ENCODE results near the gene TAS2R19. TPM values are rescaled to one million over a fixed set of nuclear protein-coding genes. Genes with fewer than 3 reads are reported as not detected.

The TAS2R19 gene
- total RNA-seq, 4 donors from 2014 or later, result 2.6 to 32.1 (median 8.2) TPM

DNA sequence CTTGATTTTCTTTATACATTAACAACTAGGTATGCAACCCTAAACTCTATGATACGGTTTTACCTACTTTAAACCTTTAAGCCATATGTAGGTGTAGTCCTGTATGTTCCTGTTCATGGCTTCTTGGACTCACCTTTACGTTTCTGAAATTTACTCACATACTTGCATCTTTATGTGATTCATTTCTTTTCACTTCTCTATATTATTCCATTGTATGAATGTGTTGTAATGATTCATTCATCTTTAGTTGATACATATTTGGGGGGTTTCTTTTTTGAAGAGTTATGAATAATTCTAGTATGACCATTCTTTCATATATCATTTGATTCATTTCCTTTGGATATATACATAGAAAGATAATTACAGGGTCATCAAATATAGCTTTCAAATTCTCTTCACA lies 33.3 kb downstream of the TAS2R19 start:
- TF ChIP-seq POLR2A (IDR thresholded peaks at IDR 0.05), result no peak
- TF ChIP-seq, protein P1, sequence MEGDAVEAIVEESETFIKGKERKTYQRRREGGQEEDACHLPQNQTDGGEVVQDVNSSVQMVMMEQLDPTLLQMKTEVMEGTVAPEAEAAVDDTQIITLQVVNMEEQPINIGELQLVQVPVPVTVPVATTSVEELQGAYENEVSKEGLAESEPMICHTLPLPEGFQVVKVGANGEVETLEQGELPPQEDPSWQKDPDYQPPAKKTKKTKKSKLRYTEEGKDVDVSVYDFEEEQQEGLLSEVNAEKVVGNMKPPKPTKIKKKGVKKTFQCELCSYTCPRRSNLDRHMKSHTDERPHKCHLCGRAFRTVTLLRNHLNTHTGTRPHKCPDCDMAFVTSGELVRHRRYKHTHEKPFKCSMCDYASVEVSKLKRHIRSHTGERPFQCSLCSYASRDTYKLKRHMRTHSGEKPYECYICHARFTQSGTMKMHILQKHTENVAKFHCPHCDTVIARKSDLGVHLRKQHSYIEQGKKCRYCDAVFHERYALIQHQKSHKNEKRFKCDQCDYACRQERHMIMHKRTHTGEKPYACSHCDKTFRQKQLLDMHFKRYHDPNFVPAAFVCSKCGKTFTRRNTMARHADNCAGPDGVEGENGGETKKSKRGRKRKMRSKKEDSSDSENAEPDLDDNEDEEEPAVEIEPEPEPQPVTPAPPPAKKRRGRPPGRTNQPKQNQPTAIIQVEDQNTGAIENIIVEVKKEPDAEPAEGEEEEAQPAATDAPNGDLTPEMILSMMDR (IDR thresholded peaks at IDR 0.05), result no peak
- Histone ChIP-seq H3K27ac (no peak overlapping the region), H3K36me3 (no peaks in the 10 kb centered on the region), H3K4me1 (no peaks in the 10 kb centered on the region), H3K4me3 (no peak overlapping the region), H3K27me3 (no peaks in the 10 kb centered on the region), H3K9me3 (no peaks in the 10 kb centered on the region)
- DNase-seq, result no peak
- intact Hi-C loops (cut with DNase I; ENCODE audit: low total_unique reads), result no loop called here

DNA sequence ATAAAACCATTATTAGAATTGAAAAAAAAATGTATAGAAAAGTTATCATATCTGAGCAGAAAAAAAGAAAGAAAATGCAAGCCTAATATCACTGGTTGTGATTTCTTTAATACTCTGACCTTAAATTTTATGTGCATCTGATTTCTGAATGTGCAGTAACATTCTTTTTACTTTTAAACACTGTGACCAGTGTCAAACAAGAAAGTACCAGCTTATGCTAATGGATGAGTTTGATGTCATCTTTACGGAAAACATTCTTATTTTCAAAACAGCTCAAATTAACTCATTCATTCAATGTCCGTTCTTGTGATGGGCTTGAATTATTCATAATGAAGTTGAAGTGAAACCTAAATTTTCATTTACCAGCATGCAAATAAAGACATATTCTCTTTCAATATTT lies 35.6 kb downstream of the TAS2R19 start, which contains the start of gene TAS2R50:
Gene TAS2R50 (minus strand): TSS at position 101 of the 400 bp plus-strand sequence. CDS start 52 bp downstream, at position 49.
- intact Hi-C loops (cut with DNase I; ENCODE audit: low total_unique reads), result no loop called here
- no peaks in the 10 kb centered on the region for H3K4me1 ChIP-seq
- DNase-seq, result no peak
- H3K4me3 ChIP-seq, result no peak within 1 kb of the TSS
- no peaks in the 10 kb centered on the region for H3K36me3 ChIP-seq
- H3K27me3 ChIP-seq, result no peaks in the 10 kb centered on the region
- TF ChIP-seq, protein P1 (IDR thresholded peaks at IDR 0.05), result no peak
- no peak for TF ChIP-seq POLR2A (IDR thresholded peaks at IDR 0.05)
- no peaks in the 10 kb centered on the region for H3K9me3 ChIP-seq
- no peak within 1 kb of the TSS for H3K27ac ChIP-seq

DNA sequence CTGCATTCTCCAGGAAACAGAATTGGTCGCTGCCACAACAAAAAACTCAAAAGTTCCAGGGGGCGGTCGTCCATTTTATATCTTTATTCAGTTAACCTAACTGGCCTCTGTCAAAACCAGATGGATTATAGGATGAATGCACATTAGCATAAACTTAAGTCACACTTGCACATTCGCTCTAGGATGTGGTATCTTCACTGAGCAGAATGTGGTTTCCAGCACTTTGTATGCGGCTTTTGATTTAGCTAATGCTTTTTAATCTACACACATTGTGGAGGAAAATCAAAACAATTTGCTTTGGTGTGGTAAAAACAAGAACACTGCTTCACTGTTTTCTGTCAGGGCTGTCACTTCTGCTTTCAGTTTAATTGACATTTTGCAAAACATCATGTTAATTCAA lies 40.2 kb downstream of the TAS2R19 start:
- Histone ChIP-seq H3K27me3 (no peaks in the 10 kb centered on the region), H3K36me3 (no peaks in the 10 kb centered on the region), H3K9me3 (no peaks in the 10 kb centered on the region), H3K4me1 (no peaks in the 10 kb centered on the region), H3K27ac (no peak overlapping the region), H3K4me3 (no peak overlapping the region)
- TF ChIP-seq, protein P1 (IDR thresholded peaks at IDR 0.05), result no peak
- no peak for TF ChIP-seq POLR2A (IDR thresholded peaks at IDR 0.05)
- intact Hi-C loops (cut with DNase I; ENCODE audit: low total_unique reads), result no loop called here
- DNase-seq, result no peak

DNA sequence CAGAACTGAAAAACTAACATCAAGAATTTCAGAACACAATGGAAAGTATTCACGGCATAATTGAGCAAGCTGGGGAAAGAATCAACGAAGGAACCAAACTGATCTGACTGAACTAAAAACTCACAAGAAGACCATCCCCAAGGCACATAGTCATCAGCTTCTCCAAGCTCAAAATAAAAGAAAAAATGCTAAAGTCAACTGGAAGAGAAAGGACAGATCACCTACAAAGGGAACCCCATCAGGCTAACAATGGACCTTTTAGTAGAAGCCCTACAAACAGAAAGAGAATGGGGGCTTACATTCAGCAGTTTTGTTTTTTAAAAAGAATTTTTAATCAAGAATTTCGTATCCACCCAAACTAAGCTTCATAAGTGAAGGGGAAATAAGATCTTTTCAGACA lies 47.5 kb downstream of the TAS2R19 start:
- Histone ChIP-seq H3K4me3 (no peak overlapping the region), H3K4me1 (no peaks in the 10 kb centered on the region), H3K27me3 (no peaks in the 10 kb centered on the region), H3K36me3 (no peaks in the 10 kb centered on the region), H3K9me3 (no peaks in the 10 kb centered on the region), H3K27ac (no peak overlapping the region)
- intact Hi-C loops (cut with DNase I; ENCODE audit: low total_unique reads), result no loop called here
- DNase-seq, result no peak
- TF ChIP-seq, protein P1 (IDR thresholded peaks at IDR 0.05), result no peak
- no peak for TF ChIP-seq POLR2A (IDR thresholded peaks at IDR 0.05)

Other genes with a start within 250 kb of the TAS2R19 start
- gene TAS2R7, start 220.0 kb downstream of the TAS2R19 start, total RNA-seq, result under 1 TPM in 1 of 4 donors, not detected in 3; 0.28 TPM
- gene TAS2R8, start 215.3 kb downstream of the TAS2R19 start, total RNA-seq, result under 1 TPM in 1 of 4 donors, not detected in 3; 0.49 TPM
- gene TAS2R9, start 212.5 kb downstream of the TAS2R19 start, total RNA-seq, result under 1 TPM in 1 of 4 donors, not detected in 3; 0.28 TPM
- gene TAS2R10, start 196.3 kb downstream of the TAS2R19 start, total RNA-seq, result 1 to 10 TPM in 2 of 4 donors, not detected in 2; 2.3 to 5.2 TPM
- gene PRR4, start 173.1 kb downstream of the TAS2R19 start, total RNA-seq, result 10 to 100 TPM in 1 of 4 donors, 1 to 10 TPM in 2, not detected in 1; 3.0 to 11.0 (median 7.9) TPM
- 10 to 100 TPM; 13.1 to 84.0 (median 57.5) TPM for gene PRH1, start 138.4 kb downstream of the TAS2R19 start, total RNA-seq
- gene TAS2R13, start 113.1 kb downstream of the TAS2R19 start, total RNA-seq, result 10 to 100 TPM in 1 of 4 donors, 1 to 10 TPM in 2, under 1 TPM in 1; 0.51 to 11.3 (median 4.3) TPM
- not detected for gene PRH2, start 93.4 kb downstream of the TAS2R19 start, total RNA-seq
- 10 to 100 TPM in 1 of 4 donors, 1 to 10 TPM in 2, under 1 TPM in 1; 0.26 to 21.1 (median 9.1) TPM for gene TAS2R14, start 83.4 kb downstream of the TAS2R19 start, total RNA-seq
- gene TAS2R50, start 35.7 kb downstream of the TAS2R19 start, total RNA-seq, result 10 to 100 TPM in 1 of 4 donors, 1 to 10 TPM in 2, not detected in 1; 1.2 to 20.0 (median 5.8) TPM
- gene TAS2R20, start 24.3 kb downstream of the TAS2R19 start, total RNA-seq, result 10 to 100 TPM in 1 of 4 donors, 1 to 10 TPM in 2, under 1 TPM in 1; 0.77 to 24.1 (median 4.8) TPM
- gene TAS2R31, start 8.8 kb upstream of the TAS2R19 start, total RNA-seq, result 10 to 100 TPM in 3 of 4 donors, under 1 TPM in 1; 0.59 to 30.8 (median 15.7) TPM
- 1 to 10 TPM in 2 of 4 donors, not detected in 2; 5.5 to 8.7 TPM for gene TAS2R46, start 39.7 kb upstream of the TAS2R19 start, total RNA-seq
- 10 to 100 TPM in 1 of 4 donors, 1 to 10 TPM in 1, under 1 TPM in 1, not detected in 1; 0.29 to 19.5 (median 7.7) TPM for gene TAS2R43, start 69.7 kb upstream of the TAS2R19 start, total RNA-seq
- gene TAS2R30, start 112.0 kb upstream of the TAS2R19 start, total RNA-seq, result 10 to 100 TPM in 2 of 4 donors, 1 to 10 TPM in 1, not detected in 1; 9.4 to 34.9 (median 14.9) TPM
- 1 to 10 TPM; 3.6 to 7.5 (median 7.1) TPM for gene SMIM10L1, start 148.6 kb upstream of the TAS2R19 start, total RNA-seq
- gene TAS2R42, start 164.3 kb upstream of the TAS2R19 start, total RNA-seq, result not detected
- not detected for gene PRB3, start 247.1 kb upstream of the TAS2R19 start, total RNA-seq